NOMO-1 treated with dmso at 0.1 percent for 144 hours (cell line): ENCODE data around the gene HLA-B.
A peak's percentile ranks its signal among the peaks of the same experiment; 100 is the strongest.
"Not testable (repeated sequence)": the region's sequence is repeated elsewhere in the genome, so short reads cannot be mapped to it uniquely, and the experiment has no call there.

Source experiments
- DNase-seq: peaks from one replicate; lab custom pipeline; 2025; ENCODE audit not compliant: unreplicated experiment; lab: John Stamatoyannopoulos, UW

The HLA-B gene

DNA sequence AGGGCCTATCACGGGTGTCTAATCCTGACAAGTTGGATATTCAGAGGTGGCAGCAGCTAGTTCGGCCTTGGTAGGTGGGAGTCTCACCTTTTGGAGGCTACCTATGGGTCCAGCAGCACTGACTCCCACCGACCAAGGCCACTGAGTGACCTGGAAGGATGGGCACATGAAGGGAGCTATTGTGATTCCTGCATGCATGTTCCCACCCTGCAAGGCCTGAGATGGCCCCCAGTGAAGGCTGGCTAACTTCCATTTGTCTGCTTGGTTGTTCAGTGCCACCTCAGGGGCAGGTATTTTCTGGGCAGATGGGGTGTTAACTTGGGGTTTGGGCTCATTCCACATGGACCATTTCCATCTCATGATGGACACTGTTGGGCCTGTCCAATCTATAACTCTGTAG lies 28.1 kb upstream of the HLA-B start:
- DNase-seq, result no peak

DNA sequence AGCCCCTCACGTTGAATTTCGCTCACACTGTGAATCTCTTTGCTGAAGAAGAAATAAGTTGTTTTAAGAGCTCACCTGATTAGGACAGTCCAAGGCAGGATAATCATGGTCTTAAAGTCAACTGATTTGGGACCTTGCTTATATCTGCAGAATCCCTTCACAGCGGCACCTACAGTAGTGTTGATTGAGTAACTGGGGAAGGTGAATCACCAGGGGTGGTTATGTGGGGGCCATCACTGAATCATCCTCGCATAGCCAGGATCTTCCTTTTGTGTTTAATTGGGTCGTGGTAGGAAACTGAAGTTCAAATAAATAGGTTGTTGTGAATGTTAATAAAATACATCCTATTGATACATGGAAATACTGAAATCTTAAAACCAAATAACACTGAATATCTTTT lies 26.2 kb upstream of the HLA-B start:
- DNase-seq, result no peak

DNA sequence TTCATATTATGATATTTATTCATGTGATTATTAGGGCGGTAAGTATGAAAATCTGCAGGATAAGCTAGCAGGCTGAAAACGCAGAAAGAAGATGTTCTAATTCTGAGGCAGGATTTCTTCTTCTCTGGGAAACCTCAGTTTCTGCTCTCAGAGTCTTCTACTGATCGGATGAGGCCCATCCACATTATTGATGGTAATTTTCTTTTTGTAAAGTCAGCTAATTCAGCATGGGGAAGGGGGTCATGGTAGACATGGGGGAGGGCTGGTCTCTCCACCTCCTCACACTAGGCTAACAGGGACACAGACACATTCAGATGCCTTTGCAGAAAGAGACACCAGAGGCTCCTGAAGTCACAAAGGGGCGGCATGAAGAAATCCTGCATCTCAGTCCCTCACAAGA lies 24.7 kb upstream of the HLA-B start:
- no peak for DNase-seq

DNA sequence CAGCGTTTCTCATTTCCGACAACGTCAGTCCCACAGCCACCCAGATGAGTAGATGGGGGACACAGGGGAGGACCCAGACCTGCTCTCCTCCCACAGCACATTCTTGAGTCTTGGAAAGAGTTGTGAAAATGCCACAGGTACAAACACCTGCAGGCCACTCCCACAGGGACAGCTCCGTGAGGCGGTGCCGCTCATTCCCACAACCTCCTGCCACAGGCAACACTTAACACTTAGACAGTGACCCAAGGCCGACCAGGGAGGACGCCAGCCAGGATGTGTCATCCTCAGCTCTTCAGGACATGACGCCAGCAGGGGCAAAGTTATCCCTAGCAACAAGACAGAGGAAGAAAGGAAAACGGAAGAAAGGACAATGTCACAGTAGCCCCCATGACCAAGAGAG lies 22.9 kb upstream of the HLA-B start:
- DNase-seq, result no peak

DNA sequence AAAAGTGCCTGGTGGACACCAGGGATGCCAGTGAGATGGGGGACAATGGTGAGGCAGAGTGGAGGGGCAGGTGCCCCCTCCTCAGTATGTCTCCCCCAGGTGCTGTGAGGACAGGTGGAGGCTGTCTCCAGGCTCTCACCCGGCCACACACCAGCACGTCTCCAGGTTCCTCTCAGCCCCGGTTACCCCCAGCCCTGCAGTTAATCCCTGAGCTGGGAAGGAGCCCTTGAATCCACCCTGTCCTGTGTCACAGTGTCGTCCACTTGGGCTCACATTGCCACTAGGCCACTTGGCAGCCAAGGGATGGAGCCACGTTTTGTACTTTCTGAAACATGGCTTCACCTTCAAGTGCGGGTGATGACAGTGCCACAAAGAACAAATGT lies 21.7 kb upstream of the HLA-B start:
- DNase-seq, result no peak

DNA sequence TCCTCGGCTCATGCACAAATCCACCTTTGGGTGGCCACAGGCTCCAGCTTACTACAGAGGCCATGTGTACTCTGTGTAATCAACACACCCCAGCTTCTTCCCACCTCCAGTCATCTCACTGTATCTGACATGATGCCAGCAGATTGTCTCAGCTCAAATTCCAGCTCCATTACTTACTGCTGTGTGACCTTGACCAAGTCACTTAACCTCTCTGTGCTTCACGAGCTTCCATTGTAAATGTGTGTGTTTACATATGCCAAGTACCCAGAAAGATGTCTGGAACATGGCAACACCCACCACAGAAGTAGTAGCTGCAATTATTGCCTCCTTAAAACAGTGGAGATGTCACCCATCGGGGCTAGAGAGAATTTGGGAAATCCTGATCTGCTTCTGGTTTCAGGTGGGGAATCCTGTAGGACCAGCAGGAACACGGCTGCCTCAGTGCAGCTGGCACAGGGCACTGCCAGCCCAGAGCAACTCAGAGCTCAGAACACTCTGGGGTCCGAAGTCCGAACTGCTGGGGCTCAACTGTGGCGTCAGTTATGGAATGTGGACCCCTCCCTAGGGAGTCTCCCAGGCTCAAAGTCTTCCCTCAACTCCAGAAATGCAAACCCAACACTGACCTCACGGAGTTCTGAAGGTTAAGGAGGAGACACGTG lies 21.2 kb upstream of the HLA-B start:
- DNase-seq, result no peak

DNA sequence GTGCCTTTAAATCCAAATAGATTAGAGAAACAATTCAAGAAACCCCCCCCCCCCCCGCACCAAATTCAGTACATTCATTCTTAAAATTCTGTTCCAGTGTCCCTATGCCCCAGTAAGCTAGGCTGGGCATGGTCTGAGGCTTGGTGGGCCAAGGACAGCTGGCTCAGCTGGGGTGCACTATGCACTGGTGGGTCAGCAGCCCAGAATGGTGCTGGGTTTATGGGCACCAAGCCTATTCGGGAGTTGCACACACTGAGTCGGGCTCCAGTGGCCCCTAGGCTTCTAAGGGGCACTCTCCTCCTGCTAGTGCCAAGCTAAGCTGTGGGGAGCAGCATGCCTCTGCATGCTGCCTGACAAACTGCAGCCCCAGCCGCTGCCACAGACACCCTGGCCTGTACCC lies 20.1 kb upstream of the HLA-B start:
- no peak for DNase-seq

DNA sequence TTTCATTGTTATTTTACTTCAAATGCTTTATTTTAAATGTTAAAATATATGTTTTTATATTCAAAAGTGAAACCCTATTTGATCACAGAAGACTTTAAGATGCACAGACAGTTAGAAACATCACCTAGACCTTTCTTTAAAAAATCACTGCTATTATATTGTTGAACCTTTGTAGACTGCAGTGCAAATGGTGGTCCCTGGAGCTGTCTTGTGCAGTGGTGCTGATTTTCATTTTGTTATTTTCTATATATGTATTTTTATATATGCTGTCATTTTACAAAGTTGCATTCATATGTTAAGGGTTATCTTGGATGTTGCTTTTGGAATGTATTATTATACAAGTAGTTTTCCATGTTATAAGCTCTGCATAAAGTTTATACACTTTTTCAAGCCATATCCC lies 18.7 kb upstream of the HLA-B start:
- no peak for DNase-seq

DNA sequence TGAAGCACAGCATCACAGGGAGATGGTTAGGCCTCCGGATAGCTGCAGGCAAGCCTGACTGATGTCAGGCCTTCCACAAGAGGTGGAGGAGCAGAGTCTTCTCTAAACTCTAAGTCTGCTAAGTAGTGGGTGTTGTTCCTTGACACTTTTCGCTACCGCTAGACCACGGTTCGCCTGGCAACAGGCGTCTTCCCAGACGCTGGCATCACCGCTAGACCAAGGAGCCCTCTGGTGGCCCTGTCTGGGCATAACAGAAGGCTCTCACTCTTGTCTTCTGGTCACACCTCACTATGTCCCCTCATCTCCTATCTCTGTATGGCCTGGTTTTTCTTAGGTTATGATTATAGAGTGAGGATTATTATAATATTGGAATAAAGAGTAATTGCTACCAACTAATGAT lies 17.1 kb upstream of the HLA-B start:
- DNase-seq, result not testable (repeated sequence)

DNA sequence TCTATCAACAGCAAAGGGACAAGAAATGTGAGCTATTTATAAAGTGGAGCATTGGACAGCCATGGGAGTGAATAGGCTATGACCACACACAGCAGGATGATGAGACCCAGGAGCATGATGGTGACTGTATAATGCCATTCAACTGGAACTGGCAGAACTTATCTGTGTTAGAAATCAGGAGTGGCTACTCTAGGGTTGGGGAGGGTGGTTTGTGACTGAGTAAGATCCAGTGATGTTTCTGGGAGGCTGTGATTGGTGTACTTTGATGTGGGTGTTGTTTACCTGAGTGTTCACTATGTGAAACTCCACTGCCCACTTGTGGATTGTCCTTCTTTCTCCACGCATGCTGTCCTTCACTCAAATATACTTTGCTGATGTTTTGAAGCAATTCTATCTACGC lies 11.5 kb upstream of the HLA-B start:
- DNase-seq, result no peak

DNA sequence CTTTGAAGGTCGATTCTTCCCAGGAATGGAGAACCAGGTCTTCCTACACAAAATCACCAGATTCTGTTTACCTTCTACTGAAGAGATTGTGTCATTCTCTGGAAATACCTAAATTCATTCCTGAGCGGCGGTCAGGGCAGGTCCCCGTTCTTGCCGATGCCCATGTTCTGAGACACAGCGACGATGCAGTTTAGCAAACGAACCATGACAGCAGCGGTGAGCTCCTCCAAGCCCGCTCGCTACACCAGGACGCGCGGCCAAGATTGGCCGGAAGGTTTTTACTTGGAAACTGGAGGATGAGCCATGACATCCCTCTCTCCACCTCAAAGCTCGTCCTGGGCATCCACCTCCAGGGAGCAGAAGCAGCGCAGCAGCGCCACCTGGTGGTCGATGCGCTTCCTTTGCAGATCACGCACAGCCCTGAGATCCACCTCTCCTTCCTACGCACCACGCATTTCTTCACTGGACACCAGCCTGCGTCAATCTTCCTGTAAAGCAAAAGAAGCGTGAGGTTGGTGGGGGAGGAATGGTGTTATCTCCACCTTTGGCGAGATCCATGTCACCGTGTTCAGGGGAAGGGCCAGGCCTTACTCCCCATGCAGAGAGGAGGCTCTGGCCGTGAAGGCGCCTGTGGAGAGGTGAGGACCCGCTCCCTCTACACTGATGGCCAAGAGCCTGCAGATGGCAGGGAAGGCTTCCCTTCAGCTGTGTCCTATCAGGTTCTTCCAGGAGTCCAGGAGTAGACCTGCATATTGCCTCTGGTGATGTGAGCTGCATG lies 9.9 kb upstream of the HLA-B start:
- peak; percentile 58 for DNase-seq

DNA sequence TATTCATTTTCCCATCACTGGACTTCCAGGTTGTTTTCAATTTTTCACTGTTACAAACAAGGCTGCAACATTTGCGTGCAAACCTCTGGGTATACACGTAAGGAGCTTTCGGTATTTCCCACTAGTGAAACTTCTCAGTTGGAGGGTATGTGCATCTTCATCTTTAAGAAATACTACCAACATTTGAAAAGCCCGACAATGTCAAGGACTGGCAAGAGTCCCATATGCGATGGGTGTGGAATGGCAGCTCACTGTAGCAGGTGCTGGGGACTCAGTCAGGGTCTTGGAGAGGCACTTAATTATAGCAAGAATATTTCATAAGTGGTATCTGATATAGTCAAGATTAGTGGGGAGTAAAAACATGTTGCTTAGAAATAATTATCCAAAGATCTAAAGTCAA lies 8.9 kb upstream of the HLA-B start:
- no peak for DNase-seq

DNA sequence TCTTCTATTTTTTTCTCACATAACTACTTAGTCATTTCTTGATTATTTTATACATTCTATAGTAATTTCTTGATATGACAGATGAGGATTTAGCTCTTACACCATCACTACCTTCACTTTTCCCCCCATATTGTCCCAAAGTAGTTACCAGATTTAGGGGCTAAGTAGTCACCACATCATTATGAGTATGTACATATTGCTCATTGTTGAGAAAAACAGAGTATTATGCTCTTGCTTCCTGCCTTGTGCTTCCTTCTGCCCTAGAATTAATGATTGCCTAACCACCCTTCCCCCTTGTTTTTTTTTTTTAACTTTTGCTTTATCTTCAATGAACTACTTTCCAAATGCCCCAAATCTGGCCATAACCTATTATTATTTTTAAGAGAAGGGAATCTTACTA lies 6.8 kb upstream of the HLA-B start:
- DNase-seq, result peak; percentile 29

DNA sequence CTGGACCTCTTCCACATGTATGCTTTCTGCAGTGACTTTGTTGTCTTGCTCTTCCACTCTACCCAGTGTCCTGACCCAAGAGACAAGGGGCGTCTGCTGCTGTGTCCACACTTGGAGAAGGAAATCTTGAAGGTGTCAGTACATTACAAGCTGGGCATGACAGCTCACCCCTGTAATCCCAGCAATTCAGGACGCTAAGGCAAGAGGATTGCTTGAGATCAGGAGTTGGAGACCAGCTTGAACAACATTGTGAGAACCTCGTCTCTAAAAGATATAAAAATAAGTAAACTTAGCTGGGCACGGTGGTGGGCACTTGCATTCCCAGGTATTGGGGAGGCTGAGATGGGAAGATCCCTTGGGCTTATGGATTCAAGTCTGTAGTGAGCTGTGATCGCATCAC lies 5.8 kb upstream of the HLA-B start:
- no peak for DNase-seq

DNA sequence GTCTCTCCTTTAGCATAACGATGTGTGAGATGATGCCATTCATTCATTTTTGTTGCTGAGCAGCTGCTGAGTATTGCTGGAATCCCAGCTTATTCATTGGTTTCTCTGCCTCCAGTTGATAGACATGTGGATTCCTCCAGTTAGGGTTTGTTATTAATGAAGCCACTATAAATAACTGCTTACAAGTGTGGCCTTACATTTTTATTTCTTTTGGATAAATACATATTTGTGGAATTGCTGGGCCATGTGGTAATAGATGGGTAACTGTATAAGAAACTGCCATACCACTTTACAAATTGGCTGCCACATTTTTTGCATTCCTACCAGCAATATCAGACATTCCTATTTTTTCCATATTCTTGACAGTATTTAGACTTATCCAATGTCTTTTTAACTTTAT lies 2.6 kb upstream of the HLA-B start:
- DNase-seq, result no peak

DNA sequence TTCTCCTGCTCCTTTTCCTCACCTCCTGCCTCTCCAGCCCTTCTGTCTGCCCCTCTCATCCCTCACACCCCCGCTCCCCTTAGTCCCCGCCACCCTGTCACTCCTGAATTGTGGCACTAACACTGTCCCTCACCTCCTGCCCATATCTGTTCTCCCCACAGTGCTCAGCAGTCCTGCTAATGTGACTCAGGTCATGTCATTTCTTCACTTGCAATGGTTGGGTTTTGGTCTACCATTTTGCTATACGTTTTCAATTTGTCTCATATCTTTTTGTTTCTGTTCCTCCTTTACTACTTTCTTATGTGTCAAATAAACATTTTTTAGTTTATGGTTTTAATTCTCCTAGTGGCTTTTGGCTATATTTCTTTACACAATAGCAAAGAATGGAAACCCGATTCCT lies 1.3 kb upstream of the HLA-B start:
- no peak for DNase-seq

DNA sequence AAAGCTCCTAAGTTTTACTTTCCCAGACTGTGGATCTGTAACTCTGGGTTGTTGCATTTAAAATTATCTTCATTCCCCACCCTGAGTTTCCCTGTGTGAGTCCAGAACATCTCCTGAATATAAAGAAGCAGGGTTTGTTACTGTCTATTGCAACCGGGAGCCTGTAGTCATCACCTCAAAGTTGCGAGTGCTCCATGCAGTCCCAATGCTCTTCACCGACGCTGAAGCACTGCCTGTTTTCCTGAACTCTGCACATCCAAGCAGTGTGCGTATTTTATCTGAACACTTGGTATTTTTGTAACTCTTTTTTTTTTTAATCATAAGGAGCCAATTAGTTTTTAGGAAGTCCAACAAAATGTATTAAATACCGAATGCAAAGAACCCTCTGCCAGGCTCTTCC lies 907 bp upstream of the HLA-B start:
- DNase-seq, result no peak

DNA sequence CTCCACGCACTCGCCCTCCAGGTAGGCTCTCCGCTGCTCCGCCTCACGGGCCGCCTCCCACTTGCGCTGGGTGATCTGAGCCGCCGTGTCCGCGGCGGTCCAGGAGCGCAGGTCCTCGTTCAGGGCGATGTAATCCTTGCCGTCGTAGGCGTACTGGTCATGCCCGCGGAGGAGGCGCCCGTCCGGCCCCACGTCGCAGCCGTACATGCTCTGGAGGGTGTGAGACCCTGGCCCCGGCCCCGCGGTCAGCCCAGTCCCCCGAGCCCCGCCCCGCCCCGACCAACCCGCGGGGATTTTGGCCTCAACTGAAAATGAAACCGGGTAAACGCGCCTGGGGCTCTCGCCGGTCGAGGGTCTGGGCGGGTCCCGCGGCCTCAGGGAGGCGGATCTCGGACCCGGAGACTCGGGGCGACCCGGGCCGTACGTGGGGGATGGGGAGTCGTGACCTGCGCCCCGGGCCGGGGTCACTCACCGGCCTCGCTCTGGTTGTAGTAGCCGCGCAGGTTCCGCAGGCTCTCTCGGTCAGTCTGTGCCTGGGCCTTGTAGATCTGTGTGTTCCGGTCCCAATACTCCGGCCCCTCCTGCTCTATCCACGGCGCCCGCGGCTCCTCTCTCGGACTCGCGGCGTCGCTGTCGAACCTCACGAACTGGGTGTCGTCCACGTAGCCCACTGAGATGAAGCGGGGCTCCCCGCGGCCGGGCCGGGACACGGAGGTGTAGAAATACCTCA lies 598 bp downstream of the HLA-B start:
- DNase-seq, result peak; percentile 5

DNA sequence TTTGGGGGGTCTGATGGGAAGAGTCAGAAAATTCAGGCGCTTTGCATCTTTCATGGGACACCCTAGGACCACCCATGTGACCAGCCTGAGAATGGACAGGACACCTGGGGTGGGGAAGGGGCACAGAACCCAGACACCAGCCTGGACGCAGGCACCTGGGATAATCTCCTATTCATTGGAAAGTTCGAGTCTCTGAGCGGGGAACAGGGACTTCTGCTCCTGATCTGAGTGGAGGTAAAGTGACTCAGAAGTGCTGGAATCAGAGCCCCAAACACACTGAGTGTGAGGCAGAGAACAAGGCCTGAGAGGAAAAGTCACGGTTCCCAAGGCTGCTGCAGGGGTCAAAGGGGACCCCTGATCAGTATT lies 1.4 kb downstream of the HLA-B start:
- DNase-seq, result no peak

DNA sequence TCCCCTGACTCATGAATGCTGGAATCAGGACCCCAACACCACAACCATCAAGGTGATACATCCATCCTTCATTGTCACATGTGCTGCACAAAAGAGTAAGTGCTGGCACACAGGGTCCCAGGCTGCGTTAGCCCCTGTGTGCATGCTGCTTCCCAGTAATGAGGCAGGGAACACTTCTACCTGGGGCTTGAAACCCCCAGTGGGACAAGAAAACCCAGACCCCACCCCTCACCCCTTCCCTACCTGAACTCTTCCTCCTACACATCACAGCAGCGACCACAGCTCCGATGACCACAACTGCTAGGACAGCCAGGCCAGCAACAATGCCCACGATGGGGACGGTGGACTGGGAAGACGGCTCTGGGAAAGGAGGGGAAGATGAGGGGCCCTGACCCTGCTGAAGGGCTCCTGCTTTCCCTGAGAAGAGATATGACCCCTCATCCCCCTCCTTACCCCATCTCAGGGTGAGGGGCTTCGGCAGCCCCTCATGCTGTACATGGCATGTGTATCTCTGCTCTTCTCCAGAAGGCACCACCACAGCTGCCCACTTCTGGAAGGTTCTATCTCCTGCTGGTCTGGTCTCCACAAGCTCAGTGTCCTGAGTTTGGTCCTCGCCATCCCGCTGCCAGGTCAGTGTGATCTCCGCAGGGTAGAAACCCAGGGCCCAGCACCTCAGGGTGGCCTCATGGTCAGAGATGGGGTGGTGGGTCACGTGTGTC lies 2.0 kb downstream of the HLA-B start:
- no peak for DNase-seq

DNA sequence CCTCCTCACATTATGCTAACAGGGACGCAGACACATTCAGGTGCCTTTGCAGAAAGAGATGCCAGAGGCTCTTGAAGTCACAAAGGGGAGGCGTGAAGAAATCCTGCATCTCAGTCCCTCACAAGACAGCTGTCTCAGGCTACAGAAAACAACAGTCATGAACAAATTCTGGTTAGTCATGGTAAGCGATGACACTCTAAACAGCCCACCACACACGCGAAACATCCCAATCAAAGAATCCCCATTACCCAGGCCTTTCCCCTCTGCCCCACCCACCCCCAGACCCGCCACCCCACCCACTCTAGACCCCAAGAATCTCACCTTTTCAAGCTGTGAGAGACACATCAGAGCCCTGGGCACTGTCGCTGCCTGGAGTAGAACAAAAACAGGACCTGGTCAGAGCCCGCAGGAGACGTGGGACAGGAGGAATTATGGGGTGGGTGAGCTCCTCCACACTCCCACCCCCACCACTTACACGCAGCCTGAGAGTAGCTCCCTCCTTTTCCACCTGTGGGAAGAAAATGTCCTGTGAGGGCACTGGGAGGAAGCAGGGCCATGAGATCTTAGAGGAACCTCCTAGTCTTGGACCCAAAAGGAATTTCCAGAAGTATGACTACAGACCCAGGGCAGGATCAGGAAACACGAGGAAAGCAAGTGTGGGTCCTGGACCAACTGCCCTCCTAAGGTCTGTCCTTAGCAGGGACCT lies 2.7 kb downstream of the HLA-B start:
- DNase-seq, result no peak
